ENCODE data around the gene ANAPC16.

Gene ANAPC16

DNA sequence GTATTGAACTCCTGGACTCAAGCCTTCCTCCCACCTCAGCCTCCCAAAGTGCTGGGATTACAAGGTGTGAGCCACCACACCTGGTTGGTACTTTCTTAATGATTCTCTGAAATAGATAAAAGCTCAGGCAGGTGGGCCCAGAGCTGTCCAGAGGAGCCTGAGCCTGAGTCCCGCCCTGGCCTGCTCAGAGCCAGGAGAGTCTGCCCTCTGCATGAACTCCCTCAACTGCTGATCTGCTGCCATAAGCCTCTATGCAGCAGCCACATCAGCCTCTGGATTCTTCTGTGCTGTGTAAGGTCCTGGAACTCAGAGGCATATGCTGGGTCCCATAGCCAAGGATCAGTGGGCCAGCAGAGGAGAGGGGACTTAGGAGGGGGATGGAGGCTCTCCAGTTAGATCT, 34.9 kb downstream of the ANAPC16 start:
- TF ChIP-seq PAX5 (IDR thresholded peaks at IDR 0.05; ENCODE audit: insufficient read depth, low read length, severe bottlenecking): no peak
- no peak for TF ChIP-seq POLR2A (IDR thresholded peaks at IDR 0.05; ENCODE audit: low read depth, low read length)
- TF ChIP-seq POLR2AphosphoS5 (IDR thresholded peaks at IDR 0.05; ENCODE audit: low read depth, low read length): no peak
- no peak for FAIRE-seq
- no peak for DNase-seq (ENCODE audit: insufficient read length, low spot score)

DNA sequence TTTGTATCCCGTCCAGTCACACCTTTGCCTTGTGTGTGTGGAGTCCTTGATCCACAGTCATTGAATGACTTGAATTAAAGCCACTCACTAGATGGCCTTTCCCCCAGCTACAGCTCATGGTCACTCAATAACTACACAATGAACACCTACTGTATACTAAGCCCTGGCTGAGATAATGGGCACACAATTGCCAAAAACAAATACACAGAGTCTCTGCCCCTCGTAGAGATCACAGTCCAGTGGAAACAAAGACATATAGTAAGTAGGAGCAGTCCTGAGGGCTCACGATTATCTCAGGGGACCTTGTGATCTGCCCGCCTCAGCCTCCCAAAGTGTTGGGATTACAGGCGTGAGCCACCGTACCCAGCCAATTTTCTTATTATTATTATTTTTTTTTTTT, 35.8 kb downstream of the ANAPC16 start:
- TF ChIP-seq TAF1 (IDR thresholded peaks at IDR 0.05; ENCODE audit: low read depth, low read length) (no peak), SPI1 (IDR thresholded peaks at IDR 0.05; ENCODE audit: low read depth, low read length) (no peak), POLR2A (IDR thresholded peaks at IDR 0.05; ENCODE audit: low read depth, low read length) (no peak), PAX5 (IDR thresholded peaks at IDR 0.05; ENCODE audit: insufficient read depth, low read length, severe bottlenecking) (no peak), POLR2AphosphoS5 (IDR thresholded peaks at IDR 0.05; ENCODE audit: low read depth, low read length) (no peak), POU2F2 (IDR thresholded peaks at IDR 0.05; ENCODE audit: low read depth, low read length) (no peak)
- FAIRE-seq (no peak), DNase-seq (ENCODE audit: insufficient read length, low spot score) (no peak)

DNA sequence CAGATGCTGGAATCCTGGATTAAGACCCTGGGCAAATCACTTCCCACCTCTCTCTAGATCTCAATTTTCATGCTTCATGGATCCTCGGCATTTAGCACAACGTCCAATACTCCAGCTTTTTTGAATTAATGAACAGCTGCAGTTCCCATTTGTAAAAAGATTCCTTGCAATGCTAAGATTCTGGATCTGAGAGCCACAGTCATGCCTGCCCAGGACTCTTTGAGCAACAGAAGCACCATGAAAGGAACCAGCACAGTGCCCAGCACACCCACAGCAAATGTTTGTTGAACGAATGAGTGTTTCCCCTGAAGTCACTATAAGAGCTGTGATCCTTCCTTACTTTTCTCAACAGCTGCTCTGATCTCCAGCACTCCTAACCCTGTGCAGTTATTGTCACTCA, 37.2 kb downstream of the ANAPC16 start:
- FAIRE-seq (no peak), DNase-seq (ENCODE audit: insufficient read length, low spot score) (no peak)
- TF ChIP-seq PAX5 (IDR thresholded peaks at IDR 0.05; ENCODE audit: insufficient read depth, low read length, severe bottlenecking) (no peak), POU2F2 (IDR thresholded peaks at IDR 0.05; ENCODE audit: low read depth, low read length) (no peak), POLR2AphosphoS5 (IDR thresholded peaks at IDR 0.05; ENCODE audit: low read depth, low read length) (no peak), TAF1 (IDR thresholded peaks at IDR 0.05; ENCODE audit: low read depth, low read length) (no peak), SPI1 (IDR thresholded peaks at IDR 0.05; ENCODE audit: low read depth, low read length) (no peak), POLR2A (IDR thresholded peaks at IDR 0.05; ENCODE audit: low read depth, low read length) (no peak)

DNA sequence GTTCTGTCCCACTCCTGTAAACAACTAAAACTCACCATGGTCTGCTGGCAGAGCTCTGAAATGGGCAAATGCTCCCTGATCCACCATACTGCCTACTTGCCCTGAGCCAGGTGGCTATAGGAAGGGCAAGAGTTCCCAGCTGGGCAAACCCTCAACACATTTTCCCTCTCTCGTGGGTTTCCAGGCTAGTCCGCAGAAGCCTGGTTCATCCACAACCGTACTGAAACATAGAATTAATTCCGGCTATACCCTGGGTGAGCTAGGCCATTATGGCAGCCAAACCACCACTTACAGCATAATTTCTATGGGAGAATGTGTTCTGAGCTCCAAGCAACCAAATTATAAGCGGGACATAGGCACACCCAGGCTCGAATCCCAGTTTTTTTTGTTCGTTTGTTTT, 37.8 kb downstream of the ANAPC16 start:
- no peak for FAIRE-seq
- TF ChIP-seq PAX5 (IDR thresholded peaks at IDR 0.05; ENCODE audit: insufficient read depth, low read length, severe bottlenecking): no peak
- TF ChIP-seq POLR2A (IDR thresholded peaks at IDR 0.05; ENCODE audit: low read depth, low read length): no peak
- no peak for TF ChIP-seq TAF1 (IDR thresholded peaks at IDR 0.05; ENCODE audit: low read depth, low read length)
- no peak for TF ChIP-seq SPI1 (IDR thresholded peaks at IDR 0.05; ENCODE audit: low read depth, low read length)
- no peak for TF ChIP-seq POLR2AphosphoS5 (IDR thresholded peaks at IDR 0.05; ENCODE audit: low read depth, low read length)
- no peak for TF ChIP-seq POU2F2 (IDR thresholded peaks at IDR 0.05; ENCODE audit: low read depth, low read length)
- DNase-seq (ENCODE audit: insufficient read length, low spot score): no peak

DNA sequence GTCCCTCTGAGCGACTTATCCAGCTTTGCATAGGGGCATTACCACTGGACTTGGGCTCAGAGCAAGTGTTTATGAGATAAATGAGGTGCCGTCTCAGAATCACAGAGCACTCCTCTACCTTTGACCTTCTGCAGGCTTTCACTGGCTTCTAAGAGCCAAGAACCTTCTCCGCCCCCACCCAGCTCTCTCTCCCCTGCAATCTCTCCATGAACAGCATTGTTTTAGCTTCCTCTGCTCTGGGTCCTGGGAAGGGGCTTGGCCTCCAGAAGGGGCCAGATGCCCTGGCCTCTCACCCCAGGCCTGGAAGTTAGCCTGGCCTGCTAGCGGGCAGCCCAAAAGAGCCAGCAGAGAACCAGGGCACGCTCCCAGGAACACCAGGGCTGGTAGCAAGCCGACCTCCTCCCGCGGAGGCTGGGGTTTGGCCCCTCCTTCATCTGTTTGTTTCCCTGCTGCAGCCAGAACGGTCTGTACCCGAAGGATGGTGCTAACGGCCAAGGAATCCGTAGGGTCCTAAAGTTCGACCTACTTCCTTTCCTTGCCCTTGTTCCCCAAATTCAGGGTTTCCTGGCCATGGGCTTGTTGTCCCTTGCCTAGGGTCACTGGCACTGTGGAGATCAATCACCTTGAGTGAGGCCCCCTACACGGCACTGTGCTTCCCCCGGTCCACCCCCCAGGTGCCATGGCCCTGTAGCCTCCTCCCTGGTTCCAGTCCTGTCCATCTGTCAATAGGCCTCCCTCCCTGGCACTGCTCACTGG, 39.2 kb downstream of the ANAPC16 start:
- peak; percentile 55 for TF ChIP-seq SPI1 (IDR thresholded peaks at IDR 0.05; ENCODE audit: low read depth, low read length)
- TF ChIP-seq POLR2AphosphoS5 (IDR thresholded peaks at IDR 0.05; ENCODE audit: low read depth, low read length): no peak
- FAIRE-seq (peak; percentile 87), DNase-seq (ENCODE audit: insufficient read length, low spot score) (no peak)

DNA sequence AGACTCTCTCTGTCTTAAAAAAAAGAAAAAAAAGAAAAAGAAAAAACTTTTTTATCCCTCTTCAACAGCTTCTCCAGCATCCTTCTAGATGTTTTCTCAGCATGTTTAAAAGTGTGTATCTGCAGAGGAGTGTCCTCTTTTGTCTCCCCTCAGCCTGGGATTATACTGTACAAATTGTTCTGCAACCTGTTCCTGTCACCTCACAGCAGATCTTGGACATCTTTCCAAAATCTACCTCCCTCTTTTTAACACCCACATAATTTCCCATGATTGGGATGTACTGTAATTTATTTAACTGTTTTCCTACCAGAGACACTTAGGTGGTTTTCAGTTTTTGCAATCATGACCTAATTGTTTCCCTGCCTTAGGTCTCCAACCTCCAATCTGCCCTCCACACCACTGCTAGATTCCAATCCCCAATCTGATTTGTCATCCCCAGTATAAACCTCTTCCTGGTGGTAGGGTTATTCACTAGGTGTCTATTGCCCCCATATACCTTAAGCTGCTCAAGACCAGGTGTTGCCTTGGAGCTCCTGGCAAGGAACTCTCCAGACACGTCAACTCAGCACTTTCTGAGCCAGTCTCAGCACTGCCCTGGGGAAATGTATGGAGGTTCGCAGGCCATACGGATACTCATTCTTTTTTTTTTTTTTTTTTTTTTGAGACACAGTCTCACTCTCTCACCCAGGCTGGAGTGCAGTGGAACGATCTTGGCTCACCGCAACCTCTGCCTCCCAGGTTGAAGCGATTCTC, 40.3 kb downstream of the ANAPC16 start:
- no peak for TF ChIP-seq PAX5 (IDR thresholded peaks at IDR 0.05; ENCODE audit: insufficient read depth, low read length, severe bottlenecking)
- no peak for TF ChIP-seq SPI1 (IDR thresholded peaks at IDR 0.05; ENCODE audit: low read depth, low read length)
- no peak for TF ChIP-seq POLR2AphosphoS5 (IDR thresholded peaks at IDR 0.05; ENCODE audit: low read depth, low read length)
- TF ChIP-seq POLR2A (IDR thresholded peaks at IDR 0.05; ENCODE audit: low read depth, low read length): no peak
- TF ChIP-seq TAF1 (IDR thresholded peaks at IDR 0.05; ENCODE audit: low read depth, low read length): no peak
- TF ChIP-seq POU2F2 (IDR thresholded peaks at IDR 0.05; ENCODE audit: low read depth, low read length): no peak
- no peak for DNase-seq (ENCODE audit: insufficient read length, low spot score)
- FAIRE-seq: no peak

DNA sequence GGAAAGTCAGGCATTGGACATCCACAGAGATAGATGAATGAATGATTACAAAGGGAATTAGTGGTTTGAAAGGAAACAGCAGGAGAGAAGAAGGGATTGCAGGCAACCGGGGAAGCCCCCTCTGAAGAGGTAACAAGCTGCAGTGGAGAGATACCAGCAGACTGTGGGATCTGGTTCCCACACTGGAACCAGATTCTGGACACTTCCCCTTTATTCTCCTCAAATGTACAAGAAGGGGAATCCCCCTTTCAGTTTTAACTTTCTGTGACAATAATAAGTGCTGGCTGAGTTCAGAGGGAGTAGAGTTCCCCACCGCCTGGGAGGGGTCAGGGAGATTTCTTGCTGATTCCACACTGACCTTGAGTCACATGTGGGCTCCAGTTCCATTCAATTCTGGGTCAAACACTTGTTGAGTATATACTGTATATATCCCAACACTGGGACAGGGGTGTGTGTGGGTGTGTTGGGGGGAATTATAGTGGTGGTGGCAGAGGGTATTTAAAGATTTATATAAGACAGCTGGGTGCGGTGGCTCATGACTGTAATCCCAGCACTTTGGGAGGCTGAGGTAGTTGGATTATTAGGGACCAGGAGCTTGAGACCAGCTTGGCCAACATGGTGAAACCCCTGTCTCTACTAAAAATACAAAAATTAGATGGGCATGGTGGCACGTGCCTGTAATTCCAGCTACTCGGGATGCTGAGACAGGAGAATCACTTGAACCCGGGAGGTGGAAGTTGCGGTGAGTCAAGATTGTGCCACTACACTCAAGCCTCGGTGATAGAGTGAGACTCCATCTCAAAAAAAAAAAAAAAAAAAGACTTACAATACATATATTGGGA, 41.5 kb downstream of the ANAPC16 start:
- TF ChIP-seq TAF1 (IDR thresholded peaks at IDR 0.05; ENCODE audit: low read depth, low read length) (no peak), POLR2A (IDR thresholded peaks at IDR 0.05; ENCODE audit: low read depth, low read length) (no peak), POU2F2 (IDR thresholded peaks at IDR 0.05; ENCODE audit: low read depth, low read length) (no peak), PAX5 (IDR thresholded peaks at IDR 0.05; ENCODE audit: insufficient read depth, low read length, severe bottlenecking) (no peak), SPI1 (IDR thresholded peaks at IDR 0.05; ENCODE audit: low read depth, low read length) (peak; percentile 98), POLR2AphosphoS5 (IDR thresholded peaks at IDR 0.05; ENCODE audit: low read depth, low read length) (no peak)
- no peak for DNase-seq (ENCODE audit: insufficient read length, low spot score)
- peak; percentile 62 for FAIRE-seq

DNA sequence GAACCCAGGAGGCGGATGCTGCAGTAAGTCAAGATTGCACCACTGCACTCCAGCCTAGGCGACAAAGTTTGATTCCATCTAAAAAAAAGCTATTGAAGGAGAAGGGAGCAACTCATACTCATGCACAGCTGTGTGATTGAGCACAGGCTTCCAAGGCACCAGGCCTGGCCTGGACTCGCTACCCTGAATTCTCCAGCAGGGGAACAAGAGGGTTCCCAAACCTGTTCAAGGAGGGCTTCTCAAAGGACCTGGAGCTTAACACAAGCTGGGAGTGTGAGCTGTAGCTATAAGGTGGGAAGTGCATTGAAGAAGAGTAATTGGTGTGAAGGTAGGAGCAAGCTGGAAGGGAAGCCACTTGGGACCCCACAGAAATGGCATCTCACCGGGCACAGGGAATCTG, 42.8 kb downstream of the ANAPC16 start:
- no peak for FAIRE-seq

More for the DNA sequence above, 42.8 kb downstream of the ANAPC16 start:
- no peak for TF ChIP-seq SPI1 (IDR thresholded peaks at IDR 0.05; ENCODE audit: low read depth, low read length)
- TF ChIP-seq PAX5 (IDR thresholded peaks at IDR 0.05; ENCODE audit: insufficient read depth, low read length, severe bottlenecking): no peak
- TF ChIP-seq POU2F2 (IDR thresholded peaks at IDR 0.05; ENCODE audit: low read depth, low read length): no peak
- no peak for TF ChIP-seq TAF1 (IDR thresholded peaks at IDR 0.05; ENCODE audit: low read depth, low read length)
- TF ChIP-seq POLR2A (IDR thresholded peaks at IDR 0.05; ENCODE audit: low read depth, low read length): no peak
- no peak for TF ChIP-seq POLR2AphosphoS5 (IDR thresholded peaks at IDR 0.05; ENCODE audit: low read depth, low read length)
- no peak for DNase-seq (ENCODE audit: insufficient read length, low spot score)

All from GM12891 (cell line).